Transverse colon (tissue), 4 donors: ENCODE results near the gene SMAD5.

ENCODE experiments used
- CTCF ChIP-seq, 5 experiments: fragments of 200-600 bp in 3 of 5; fragments of 450-650 bp in 2 of 5; sonication (generic) in 3 of 5; IDR thresholded peaks; 1 replicate in 2 of 5; 2 replicates in 3 of 5; pipeline ENCODE4 v1.5.1; 2016 to 2017; ENCODE audit warnings: antibody characterized with exemption in 5 of 5, inconsistent platforms in 3 of 5, mild to moderate bottlenecking in 2 of 5, moderate library complexity in 1 of 5
- POLR2A ChIP-seq: fragments of 450-650 bp; IDR thresholded peaks from one replicate; pipeline ENCODE4 v1.6.1; 2016; ENCODE audit warnings: antibody characterized with exemption, mild to moderate bottlenecking, moderate library complexity
- POLR2AphosphoS5 ChIP-seq, 3 donors: sonication (generic); formaldehyde crosslinking; IDR thresholded peaks; one replicate each; pipeline ENCODE4 v1.6.1; 2016; ENCODE audit warnings: antibody characterized with exemption in 3 of 3

GRCh38 chr5:136166909-136167308 is 34.3 kb downstream of the SMAD5 start:
- TF ChIP-seq POLR2A = no peak
- TF ChIP-seq CTCF (IDR thresholded peaks at IDR 0.05) = no peak
- TF ChIP-seq POLR2AphosphoS5 (IDR thresholded peaks at IDR 0.05) = no peak
